ENCODE measurements around the gene TENM4.

DNA sequence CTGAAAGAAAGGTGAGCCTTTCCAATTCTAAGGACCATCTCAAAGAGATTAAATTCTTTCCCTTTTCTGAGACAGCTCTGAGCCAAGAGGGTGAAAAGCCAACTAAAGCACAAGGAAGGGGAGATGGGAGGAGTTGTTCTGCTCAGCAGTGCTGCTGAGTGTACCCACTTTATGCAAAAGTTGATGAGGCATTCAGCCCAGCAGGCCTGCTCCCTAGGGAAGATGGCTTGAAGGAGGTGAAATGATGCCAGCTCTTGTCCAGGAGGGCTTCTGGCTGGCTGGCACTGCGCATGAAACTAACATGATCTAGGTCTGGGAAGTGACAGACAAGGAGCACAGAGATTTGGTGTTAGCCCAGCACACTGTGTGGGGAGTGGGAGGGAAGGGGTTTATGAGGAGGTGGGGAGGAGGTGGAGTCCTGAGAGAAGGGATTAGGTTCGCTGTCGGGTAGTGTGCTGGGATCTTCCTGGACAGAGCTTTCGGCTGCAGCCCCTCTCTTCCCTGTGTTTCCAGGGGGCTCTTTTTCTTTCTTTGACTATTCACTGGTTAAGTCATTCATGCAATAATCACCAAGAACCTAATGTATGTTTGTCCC, 640.6 kb downstream of the TENM4 start:
- TF ChIP-seq EP300 (conservative IDR thresholded peaks at IDR 0.05; ENCODE audit: poor library complexity, severe bottlenecking) (no peak), SMC3 (conservative IDR thresholded peaks at IDR 0.05; ENCODE audit: poor library complexity) (no peak)
- TF ChIP-seq, protein P1, sequence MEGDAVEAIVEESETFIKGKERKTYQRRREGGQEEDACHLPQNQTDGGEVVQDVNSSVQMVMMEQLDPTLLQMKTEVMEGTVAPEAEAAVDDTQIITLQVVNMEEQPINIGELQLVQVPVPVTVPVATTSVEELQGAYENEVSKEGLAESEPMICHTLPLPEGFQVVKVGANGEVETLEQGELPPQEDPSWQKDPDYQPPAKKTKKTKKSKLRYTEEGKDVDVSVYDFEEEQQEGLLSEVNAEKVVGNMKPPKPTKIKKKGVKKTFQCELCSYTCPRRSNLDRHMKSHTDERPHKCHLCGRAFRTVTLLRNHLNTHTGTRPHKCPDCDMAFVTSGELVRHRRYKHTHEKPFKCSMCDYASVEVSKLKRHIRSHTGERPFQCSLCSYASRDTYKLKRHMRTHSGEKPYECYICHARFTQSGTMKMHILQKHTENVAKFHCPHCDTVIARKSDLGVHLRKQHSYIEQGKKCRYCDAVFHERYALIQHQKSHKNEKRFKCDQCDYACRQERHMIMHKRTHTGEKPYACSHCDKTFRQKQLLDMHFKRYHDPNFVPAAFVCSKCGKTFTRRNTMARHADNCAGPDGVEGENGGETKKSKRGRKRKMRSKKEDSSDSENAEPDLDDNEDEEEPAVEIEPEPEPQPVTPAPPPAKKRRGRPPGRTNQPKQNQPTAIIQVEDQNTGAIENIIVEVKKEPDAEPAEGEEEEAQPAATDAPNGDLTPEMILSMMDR (IDR thresholded peaks at IDR 0.05; ENCODE audit: poor library complexity, severe bottlenecking) = no peak
